ENCODE measurements around the gene CAT. TPM values are rescaled to one million over a fixed set of nuclear protein-coding genes. Genes with fewer than 3 reads are reported as not detected.
A peak's percentile ranks its signal among the peaks of the same experiment; 100 is the strongest.

CAT gene
- total RNA-seq, 4 donors from 2014 or later, result 232 to 609 (median 451) TPM

GRCh38 chr11:34478845-34479663 lies 40.3 kb downstream of the CAT start:
- no peak for DNase-seq
- H3K27ac ChIP-seq, result no peak overlapping the region
- no peak overlapping the region for H3K4me3 ChIP-seq (replicated peaks in 1 of 3)
- H3K9me3 ChIP-seq, result no peaks in the 10 kb centered on the region
- intact Hi-C loops (cut with DNase I), result no loop called here
- TF ChIP-seq CTCF (IDR thresholded peaks at IDR 0.05) (no peak), POLR2A (IDR thresholded peaks at IDR 0.05) (no peak)
- 80 to 81% methylated on average over 8 of the region's 8 CpGs for WGBS, 2 donors
- peaks cover 0 to 11% of the 10 kb centered on the region in 2 donors for H3K4me1 ChIP-seq
- H3K27me3 ChIP-seq, result no peaks in the 10 kb centered on the region
- H3K36me3 ChIP-seq, result no peaks in the 10 kb centered on the region

DNA sequence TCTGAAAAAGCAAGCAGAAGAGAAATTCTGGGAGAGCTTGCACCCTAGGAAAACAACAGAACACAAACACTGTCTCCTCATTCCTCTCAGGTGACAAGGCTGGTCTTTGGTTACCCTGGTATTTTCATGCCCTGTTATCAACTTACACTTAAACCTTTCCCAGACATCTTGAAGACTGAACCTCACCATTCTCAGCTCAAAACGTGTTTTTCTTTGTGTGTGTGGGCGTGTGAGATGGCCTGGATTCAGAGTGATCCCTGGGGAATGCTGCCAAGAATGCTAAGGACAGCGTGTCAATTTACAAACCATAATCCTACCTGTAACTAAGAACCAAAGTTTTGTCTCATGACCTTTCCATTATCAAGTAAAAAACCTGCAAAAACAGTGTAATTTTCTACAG lies 41.6 kb downstream of the CAT start:
- intact Hi-C loops (cut with DNase I), result no loop called here
- Histone ChIP-seq H3K4me3 (replicated peaks in 1 of 3) (no peak overlapping the region), H3K27ac (peak overlapping the region in 1 of 3 donors; percentile 58), H3K36me3 (no peaks in the 10 kb centered on the region), H3K27me3 (no peaks in the 10 kb centered on the region), H3K4me1 (peaks cover 0 to 11% of the 10 kb centered on the region in 2 donors), H3K9me3 (no peaks in the 10 kb centered on the region)
- peak; percentile 64 to 69 for DNase-seq
- 19 to 24% methylated on average over 3 of the region's 3 CpGs for WGBS, 2 donors
- TF ChIP-seq CTCF (IDR thresholded peaks at IDR 0.05) (no peak), POLR2A (IDR thresholded peaks at IDR 0.05) (no peak)

DNA sequence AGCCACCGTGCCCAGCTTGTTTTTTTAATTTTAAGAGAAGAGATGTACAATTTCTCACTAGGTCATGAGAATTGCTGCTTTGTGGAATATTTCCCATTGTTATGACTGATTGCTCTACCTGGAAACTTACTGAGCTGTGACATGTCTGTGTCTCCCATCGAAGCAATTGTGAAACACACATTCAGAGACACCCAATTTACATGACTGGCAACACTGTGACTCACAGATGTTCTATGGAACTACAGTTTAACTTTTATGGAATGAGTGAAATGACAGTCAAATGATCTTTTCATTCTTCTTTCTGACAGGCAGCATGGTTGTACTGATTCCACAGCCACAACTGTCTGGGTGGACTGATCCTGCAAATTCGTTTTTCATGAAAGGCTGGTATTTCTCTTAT lies 42.6 kb downstream of the CAT start:
- Histone ChIP-seq H3K27me3 (no peaks in the 10 kb centered on the region), H3K4me1 (peaks cover 0 to 11% of the 10 kb centered on the region in 2 donors), H3K36me3 (no peaks in the 10 kb centered on the region), H3K4me3 (replicated peaks in 1 of 3) (no peak overlapping the region), H3K9me3 (no peaks in the 10 kb centered on the region), H3K27ac (no peak overlapping the region)
- WGBS, 2 donors, result 44 to 63% methylated on average over 3 of the region's 3 CpGs
- TF ChIP-seq CTCF (IDR thresholded peaks at IDR 0.05) (no peak), POLR2A (IDR thresholded peaks at IDR 0.05) (no peak)
- no peak for DNase-seq
- intact Hi-C loops (cut with DNase I), result no loop called here

DNA sequence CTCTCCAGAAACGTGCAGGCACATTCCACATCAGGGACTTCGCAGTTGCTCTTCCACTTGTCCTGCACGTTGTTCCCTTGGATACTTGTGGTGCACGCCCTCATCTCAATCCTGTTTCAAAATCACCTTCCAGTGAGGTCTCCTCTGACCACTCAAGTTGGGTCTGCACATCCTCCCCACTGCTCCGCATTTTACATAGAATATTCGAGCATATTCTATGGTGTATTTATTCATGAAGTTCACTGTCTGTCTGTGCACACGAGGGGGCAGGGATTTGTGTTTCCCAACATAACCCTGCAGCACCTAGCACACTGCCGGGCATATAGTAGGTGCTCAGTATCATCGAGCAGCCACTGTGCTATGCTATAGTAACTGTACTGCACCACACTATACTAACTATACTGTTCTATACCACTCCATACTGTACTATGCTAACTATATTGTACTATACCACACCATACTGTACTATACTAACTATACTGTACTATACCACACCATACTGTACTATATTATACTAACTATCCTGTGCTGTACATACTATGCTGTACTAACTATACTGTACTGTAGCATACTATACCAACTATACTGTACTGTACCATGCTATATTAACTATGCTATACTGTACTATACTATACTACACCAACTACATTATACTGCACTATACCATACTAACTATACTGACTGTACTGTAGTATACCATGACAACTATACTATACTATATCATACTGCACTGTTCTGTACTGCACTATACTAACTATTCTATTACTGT lies 44.6 kb downstream of the CAT start:
- Histone ChIP-seq H3K36me3 (no peaks in the 10 kb centered on the region), H3K9me3 (no peaks in the 10 kb centered on the region), H3K27ac (no peak overlapping the region), H3K4me3 (replicated peaks in 1 of 3) (no peak overlapping the region), H3K27me3 (no peaks in the 10 kb centered on the region), H3K4me1 (peaks cover 0 to 11% of the 10 kb centered on the region in 2 donors)
- TF ChIP-seq POLR2A (IDR thresholded peaks at IDR 0.05), result no peak
- TF ChIP-seq CTCF (IDR thresholded peaks at IDR 0.05), result no peak
- WGBS, 2 donors, result 87 to 89% methylated on average over 9 of the region's 9 CpGs
- intact Hi-C loops (cut with DNase I), result no loop called here
- no peak for DNase-seq

- TF ChIP-seq POLR2A (IDR thresholded peaks at IDR 0.05), result no peak
- 86 to 87% methylated on average over 7 of the region's 7 CpGs for WGBS, 2 donors
- Histone ChIP-seq H3K9me3 (no peaks in the 10 kb centered on the region), H3K4me3 (replicated peaks in 1 of 3) (no peak overlapping the region), H3K36me3 (no peaks in the 10 kb centered on the region), H3K4me1 (no peaks in the 10 kb centered on the region), H3K27me3 (no peaks in the 10 kb centered on the region), H3K27ac (no peak overlapping the region)
- intact Hi-C loops (cut with DNase I), result no loop called here
- no peak for DNase-seq
These were observed 48.7 kb downstream of the CAT start for GRCh38 chr11:34487430-34487829.

Data from thyroid gland (tissue), 4 donors.